HG03571 (cell line): ENCODE results near the gene ITCH.

ENCODE experiments used
- ATAC-seq: cut with Tn5 transposase; IDR thresholded peaks from one replicate; pipeline ENCODE4 v1.9.1; 2021; ENCODE audit not compliant: unreplicated experiment

ITCH gene

DNA sequence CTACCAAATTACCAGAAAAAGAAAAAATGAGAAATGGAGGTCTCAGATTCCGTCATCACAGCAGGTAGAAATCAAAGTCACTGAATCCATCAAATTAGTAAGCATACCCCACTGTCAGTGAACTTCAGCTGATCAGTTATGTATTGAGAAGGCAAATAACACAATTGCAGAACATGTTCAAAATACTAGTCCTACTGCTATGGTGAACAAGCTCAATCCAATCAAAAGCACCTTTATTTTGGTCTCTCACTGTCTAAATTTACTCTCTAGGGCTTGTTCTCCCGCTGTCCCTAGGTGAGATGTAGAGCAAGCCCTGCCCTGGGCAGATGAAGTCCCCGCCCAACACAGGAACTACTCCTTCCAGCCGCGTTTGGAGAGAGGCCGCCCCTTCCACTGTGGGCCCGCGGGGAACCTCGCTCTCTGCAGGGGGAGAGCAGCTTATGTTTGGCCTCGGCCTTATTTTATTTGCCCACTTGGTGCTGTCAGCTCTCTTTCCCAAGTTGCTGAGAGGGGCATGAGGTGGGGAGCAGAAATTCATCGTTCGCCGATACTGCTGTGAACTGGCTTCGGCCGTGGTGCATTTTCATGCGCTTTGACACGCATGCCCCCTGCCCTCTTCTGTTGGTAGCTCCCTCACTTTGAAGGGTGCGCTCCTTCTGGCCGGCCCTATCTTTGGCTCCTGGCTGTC is 181.2 kb downstream of the ITCH start:
- no peak for ATAC-seq

DNA sequence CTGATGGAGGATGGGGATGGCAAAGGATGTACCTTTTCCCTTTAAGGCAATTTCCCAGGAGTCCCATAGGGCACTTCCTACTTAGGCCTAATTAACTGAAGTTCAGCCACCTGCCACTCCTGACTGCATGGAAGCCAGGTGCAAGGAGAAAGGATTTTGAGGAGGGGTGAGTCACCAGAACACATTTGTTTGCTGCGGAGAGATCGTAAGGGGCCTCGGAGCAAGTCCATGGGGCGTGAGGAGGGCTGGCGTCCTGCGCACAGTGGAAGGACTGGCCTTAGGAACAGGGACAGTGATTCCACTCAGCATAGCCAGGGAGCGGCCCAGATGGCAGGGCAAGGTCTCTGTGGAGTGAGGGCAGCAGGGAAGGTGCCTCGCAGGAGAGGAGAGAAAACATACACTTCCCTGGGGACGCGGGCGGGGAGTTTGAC is 183.7 kb downstream of the ITCH start:
- ATAC-seq = no peak

DNA sequence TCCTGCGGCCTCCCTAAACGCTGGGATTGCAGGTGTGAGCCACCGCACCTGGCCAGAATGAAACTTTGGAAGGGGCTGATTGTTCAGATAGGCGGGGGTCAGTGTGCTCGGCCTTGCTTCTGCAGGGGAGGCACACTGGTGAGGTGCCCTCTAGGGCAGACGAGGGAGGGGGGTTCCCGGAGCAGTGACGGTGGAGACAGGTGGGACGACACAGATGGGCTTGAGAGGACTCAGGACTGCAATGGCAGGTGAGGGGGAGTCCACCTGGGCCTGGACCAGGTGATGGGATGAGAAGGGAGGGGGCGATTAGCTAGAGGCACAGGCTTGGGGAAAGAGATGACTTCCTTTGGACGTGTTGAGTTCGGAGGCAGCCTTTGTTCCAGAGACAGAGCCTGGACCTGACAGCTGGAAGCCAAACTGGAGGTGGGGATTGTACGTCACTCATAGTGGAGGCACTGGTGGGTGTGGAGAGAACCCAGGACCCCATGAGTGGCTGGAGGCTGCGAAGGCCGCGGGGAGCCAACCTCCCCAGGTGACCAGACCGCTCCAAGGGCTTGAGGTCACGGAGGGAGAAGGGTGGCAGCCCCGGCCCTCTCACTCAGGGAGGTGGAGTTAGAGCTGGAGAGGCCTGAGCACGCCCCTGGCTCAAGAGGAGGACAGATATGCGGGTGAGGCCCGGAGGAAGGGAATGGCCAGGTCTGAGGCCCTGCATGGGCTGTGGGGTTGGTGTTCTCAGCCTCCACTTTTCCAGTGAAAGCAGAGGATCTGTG is 185.0 kb downstream of the ITCH start:
- no peak for ATAC-seq

DNA sequence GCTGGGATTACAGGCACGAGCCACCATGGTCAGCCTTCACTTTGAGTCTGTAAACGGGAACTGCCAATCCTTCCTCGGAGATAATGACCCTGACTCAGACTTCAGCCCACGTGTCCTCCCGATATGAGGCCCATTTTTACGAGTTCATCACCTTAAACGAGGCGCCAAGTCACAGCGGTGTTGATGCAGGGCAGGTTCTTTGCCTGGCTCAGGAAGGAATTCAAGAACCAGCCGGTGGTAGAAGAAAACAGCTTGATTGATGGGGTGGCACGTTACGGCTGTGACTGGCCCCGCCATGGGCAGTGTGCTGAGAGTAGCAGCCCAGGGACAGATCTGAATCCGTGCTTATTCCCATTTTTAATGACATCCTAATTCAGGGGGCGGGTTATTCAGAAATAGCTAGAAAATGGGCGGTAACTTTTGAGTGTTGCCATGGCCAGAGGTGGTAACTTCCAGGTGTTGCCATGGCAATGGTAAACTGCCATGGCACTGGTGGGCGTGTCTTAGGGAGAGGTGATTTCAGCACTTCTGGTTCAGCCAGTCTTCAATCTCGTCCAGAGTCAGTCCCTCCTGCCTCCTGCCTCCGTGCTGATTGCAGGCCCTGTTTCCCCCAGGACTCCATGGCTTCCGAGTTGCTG is 186.3 kb downstream of the ITCH start:
- no peak for ATAC-seq

DNA sequence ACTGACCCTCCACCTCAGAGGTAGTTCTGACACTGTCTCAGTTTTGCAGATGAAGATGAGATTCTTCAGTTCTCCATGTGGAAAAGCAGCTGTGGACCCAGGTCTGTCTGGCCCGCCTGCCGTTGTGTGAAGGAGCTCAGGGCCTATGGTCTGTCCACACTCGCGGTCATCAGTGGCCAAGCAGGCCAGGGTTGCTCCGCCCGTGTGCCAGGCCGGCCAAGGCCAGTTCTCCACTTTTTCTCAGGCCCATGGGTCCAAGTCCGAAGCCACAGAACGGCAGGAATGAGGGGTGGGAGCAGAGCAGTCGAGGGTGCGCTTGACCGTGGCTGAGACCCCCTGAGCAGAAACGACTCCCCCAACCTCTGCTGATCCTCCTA is 186.8 kb downstream of the ITCH start:
- no peak for ATAC-seq

DNA sequence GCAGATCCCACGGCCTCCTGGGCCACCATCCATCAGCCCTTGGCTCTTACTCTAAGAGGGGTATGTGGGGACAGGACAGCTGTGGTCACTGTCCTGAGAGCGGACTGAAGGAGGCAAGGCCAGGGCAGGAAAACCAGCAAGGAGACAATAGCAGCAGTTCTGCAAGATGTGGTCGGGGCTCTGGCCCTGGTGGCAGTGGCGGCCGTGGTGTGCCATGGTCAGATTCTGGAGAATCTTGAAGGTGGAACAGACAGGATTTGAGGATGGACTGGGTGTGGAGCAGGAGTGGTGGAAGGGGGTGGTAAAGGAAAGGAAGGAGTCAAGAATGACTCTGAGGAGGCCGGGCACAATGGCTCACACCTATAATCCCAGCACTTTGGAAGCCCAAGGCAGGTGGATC is 189.5 kb downstream of the ITCH start:
- ATAC-seq = no peak

DNA sequence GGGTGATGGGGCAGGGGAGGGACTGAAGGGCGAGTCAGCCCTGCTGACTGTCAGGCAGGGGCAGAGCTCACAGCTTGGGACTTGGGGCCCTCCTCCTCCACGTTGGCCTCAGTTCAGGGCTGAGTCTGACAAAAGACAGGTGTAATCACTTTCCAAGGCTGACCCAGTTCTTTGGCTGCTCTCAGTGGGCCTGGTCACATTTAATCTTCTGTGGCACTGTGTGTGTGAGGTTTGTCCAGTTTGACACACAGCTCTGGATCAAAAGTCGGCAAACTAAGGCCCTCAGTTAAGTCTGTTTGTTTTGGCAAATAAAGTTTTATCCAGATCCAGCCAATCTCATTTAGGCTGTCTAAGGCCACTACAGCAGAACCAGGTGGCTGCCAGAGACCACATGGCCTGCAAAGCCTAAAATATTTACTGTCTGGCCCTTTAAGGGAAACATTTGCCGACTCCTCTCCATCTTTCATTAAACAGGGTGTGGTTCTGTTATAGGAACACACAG is 190.3 kb downstream of the ITCH start:
- ATAC-seq = no peak

DNA sequence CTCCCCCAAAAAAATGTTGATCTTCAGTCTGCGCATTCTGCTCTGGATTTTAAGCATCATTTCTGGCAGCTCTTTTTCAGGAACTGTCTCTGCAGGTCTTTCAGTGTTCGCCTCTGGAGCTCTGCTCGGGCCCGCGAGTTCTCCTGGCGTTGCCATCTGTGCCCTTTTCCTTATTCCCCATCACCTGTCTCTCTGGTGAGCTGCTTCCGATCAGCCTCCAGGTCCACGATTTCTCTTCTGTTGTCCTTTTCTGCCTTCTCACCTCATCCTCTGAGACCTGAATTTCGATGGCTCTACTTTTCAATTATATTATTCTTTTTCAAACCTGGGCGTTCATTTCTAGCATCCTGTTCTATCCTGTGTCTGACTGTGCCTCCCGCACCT is 194.9 kb downstream of the ITCH start:
- ATAC-seq = no peak

DNA sequence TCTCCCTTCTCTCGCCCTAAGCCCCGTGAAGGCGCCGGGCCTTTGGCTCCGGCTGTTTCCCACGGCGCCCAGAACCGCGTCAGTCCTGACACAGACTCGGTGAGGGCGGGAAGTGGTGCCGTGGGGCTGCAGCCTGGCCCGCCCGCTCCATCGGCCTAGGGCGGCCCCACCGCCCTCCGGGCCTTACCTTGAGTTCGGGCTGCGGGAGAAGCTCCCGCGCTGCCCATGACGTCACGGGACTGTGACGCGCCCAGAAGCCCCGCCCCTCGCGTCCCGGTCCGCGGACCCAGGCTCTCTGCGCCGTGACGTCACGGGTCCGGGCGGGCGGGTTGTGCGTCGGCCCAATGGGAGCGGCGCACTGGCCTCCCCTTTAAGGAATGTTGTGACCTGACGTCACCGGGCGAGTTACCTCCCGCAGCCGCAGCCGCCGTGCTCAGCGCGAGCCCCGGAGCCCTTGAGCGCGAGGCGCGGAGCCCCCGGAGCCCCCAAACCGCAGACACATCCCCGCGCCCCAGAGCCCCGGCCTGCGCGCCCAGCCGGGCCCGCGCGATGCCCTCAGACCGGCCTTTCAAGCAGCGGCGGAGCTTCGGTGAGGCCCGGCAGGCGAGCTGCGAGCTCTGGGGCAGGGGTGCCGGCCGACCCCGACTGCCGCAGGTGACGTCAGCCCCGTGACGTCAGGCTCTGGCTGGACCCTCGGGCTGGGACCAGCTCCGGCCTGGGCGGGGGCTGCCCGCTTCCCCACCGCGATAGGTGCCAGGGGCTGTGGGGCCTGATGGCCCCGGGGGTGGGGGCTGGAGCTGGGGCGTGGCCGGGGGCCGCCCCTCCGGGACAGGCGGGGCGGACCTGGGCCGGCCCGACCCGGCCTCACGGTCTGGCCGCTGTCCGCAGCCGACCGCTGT is 195.5 kb downstream of the ITCH start, which contains the start of gene MAP1LC3A:
TSS of gene MAP1LC3A (plus strand) at position 399 of the 899 bp plus-strand sequence. CDS start at position 550, 151 bp downstream.
- no peak for ATAC-seq

DNA sequence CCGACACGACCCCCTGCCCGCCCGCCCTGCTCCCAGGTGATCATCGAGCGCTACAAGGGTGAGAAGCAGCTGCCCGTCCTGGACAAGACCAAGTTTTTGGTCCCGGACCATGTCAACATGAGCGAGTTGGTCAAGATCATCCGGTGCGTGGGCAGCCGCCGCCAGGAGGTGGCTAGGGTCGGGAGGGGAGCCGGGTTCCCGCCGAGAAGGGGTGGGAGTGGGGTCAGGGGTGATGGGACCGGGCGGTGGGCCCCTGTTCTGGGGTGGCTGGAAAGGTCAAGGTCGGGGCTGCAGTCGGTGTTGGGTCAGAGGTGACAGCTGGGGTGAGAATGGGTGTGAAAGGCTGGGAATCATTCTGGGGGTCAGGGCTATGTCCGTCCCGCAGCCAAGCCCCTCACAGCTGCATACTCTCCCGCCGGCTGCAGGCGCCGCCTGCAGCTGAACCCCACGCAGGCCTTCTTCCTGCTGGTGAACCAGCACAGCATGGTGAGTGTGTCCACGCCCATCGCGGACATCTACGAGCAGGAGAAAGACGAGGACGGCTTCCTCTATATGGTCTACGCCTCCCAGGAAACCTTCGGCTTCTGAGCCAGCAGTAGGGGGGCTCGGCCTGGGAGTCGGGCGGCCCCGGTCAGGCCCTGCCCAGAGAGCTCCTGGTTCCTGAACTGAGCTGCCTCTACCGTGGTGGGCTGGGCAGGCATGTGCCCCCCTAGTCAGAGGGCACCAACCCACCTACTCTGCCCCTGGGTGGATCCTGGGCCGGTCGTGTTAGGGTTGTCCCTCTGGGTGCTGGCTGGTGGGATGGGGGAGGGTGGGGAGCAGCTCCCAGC is 196.5 kb downstream of the ITCH start:
- no peak for ATAC-seq

DNA sequence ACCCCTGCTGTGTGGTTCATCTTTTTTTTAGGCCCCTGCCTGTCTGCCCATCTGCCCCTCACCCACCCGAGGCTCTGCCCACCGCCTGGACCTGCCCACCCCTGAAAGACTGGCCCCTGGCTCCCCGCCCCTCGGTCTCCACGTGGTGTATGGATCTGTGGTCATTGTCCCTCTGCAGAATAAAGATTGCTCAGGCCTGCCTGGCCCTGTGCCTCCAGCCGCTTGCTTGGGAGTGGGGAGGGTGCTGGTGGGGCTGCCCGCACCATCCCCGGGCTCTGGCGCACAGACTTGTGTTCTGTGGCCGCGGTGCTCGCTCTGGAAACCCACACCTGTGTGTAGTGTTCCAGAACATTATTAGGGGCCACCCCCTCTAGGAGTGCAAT is 197.1 kb downstream of the ITCH start:
- ATAC-seq = no peak

DNA sequence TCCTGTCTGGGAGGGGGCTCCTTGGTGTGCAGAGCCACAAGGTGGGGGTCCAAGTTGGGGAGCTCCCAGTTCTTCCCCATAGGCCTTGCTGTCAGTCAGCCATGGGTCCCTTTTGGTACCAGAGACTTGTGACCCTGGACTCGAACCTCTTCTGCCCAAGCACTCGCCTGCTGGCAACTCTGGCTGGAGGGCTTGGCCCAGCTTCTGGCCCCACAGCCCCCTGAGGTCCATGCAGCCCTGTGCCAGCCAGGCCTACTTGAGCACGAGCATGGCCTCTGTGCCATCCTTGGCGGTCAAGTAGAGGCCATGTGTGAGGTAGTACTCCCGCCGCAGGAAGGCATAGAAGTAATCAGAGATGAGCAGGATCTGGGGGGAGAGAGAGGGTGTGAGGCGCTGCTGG is 197.5 kb downstream of the ITCH start:
- no peak for ATAC-seq
